Measurements from ENCODE around the gene TSPAN15.
"Not testable (repeated sequence)": the region's sequence is repeated elsewhere in the genome, so short reads cannot be mapped to it uniquely, and the experiment has no call there.

TSPAN15 gene

DNA sequence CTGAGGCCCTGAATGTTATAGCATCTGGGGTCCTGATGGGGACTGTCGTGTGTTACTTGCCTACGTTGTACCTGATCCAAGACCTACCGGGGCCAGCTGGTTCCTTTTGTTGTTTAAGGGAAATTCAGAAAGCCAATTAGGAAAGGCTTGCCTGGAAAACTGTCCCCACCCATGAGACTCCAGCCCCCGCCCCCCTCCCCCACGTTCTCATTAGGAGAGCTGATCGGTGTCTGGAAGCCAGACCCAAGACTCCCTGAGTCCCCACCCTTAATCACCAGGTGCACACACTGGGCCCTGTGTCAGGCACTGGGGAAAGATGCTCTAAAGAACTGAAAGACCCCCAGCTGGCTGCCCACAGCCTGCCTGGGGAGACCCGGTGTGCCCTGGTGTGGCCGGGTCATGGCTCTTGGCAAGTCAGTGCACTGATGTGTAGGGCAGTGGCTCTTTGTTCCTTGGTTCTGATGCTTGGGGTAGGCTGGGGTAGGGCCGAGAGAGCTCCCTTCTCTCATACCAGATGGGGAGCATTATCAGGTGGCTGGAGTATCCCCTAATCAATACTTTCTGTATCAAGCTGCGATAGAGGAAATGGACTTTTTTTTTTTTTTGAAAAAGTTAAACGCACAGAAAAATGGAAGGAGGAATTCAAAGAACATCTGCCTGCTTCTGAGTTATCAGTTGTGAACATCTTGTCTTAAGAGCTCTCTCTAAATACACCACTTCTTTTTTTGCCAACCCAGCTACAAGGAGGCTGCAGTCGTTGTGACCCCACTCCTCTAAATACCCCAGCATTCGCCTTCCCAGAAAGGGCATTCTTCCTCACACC, 16.9 kb downstream of the TSPAN15 start:
- no peak for DNase-seq

DNA sequence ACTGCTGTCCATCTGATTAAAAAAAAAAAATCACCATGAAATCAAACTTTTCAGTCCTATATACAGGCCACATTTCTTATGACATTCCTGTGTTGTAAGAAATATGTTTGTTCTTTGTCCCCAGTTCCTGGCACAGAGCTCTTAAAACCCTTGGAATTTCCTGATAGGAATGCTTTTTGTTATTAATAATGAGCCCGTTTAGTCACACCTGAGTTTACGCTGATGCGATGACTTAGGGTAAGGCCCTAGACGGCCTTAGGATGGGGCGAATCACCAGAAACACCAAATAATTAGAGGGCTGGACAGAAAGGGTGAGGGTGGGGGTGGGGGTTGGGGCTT, 17.5 kb downstream of the TSPAN15 start:
- no peak for DNase-seq

DNA sequence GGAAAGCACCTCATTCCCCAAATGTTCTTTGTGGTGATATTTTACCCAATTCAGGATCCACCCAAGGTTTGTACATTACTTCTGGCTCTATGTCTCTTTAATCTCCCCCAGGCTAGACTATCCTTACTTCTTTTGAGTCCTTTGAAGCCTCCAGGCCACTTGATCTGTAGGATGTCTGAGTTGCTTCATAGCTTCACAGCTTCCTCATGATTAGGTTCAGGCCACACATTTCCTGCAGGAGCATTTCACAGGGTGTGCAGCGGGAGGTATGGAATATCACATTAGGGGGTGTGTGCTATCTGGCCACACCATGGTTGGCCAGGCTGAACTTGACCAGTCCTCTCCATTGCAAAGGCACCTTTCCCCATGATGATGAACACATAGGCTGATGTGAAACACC, 18.7 kb downstream of the TSPAN15 start:
- no peak for DNase-seq

DNA sequence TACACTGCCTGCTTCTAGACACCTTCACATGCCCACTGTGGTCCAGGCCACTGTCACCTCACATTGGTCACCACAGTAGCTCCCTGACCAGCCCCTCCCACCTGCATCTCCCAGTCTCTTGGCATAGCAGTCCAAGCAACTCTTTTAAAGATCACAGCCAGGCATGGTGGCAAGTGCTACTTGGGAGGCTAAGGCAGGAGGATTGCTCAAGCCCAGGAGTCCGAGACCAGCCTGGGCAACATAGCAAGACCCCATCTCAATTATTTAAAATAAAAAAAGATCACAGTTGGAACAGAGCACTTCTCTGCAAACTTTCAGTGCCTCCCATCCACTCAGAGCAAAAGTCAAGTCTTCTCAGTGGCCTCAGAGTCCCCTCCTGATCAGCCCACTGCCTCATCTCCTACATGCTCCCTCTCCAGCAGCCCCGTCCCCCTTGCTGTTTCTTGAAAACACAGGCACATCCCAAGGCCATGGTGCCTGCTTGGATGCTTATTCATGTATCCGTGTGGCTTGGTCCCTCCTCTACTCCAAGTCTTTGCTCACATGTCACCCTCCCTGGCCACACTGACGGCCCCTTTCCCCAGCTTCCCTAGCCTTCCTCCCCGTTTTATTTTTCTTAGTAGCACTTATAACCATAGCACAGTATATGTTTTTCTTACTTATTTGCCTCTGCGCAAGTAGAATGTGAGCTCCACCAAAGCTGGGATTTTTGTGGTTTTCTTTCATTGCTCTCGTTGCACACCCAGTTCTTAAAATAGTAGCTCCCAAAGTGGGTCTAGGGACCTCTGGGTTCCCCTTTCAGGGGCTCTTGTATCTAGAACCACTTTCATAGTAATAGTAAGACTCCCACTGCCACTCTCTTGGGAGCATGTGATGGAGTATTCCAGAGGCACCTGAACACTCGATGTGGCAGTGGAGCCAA, 19.5 kb downstream of the TSPAN15 start:
- no peak for DNase-seq

DNA sequence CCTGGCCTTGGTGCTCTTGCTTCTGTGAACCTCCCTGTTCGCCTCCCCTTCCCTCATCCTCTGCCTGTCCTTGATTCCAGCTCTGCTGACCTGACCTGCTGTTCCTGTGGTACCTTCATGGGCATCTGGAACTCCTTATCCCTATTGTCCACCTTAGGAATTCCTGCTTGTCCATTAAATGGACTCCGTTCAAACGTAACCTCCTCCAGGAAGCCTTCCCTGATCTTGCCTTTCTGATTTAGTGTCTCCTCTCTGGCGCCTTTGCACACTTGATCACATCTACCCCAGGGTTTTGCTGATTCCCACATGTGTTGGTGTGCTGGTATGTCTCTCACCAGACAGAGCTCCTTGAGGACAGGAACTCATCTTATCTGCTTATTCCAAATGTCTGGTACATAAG, 20.9 kb downstream of the TSPAN15 start:
- DNase-seq: no peak

DNA sequence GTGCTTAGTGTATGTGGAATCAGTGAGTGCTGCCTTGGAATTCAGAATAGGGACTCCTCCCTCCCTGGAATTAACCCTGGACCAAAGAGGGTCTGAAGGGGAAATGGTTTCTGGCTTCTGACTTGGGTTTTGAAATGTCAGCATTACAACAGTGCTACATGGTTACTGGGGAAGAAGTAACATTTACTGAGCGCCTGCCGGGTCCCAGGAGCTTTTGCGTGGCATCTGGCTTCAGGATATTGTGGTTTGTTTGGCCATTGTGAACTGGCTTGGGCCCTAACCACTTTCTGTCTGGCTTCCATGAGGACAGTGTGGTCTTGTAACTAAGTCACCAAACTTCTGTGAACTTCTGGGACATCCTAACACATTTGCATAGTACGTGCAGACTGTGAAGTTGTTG, 21.3 kb downstream of the TSPAN15 start:
- DNase-seq: no peak

DNA sequence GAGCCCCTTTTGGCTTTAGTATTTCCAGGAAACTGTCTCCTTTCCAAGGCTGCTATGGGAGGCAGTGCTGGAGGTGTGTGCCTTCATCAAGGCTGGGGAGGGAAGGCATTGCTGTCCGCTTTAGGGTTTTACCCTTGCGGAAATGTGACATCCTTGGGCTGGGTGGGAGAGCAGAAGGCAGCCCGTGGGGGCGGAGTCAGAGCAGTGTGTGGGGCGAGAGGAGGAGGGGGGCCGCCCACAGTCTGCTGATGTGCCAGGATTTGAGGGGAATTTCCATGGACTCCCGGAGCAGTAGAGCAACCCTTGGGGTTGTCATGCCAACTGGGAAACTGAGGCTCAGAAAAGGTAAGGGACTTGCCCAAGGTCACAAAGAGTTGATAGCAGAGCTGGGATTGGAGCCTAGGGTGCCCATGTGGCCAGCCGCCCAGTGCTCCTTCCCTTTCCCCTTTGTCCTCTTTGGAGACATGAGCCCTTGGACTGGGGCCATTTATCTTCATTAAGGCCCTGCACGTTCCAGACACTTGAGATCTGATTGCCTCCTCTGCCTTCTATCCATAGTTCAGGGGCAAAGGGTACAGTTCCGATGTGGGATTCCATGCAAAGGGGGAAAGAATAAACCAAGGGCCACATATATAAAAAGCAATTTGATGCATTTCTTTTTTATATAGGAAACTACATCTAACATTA, 22.2 kb downstream of the TSPAN15 start:
- no peak for DNase-seq

DNA sequence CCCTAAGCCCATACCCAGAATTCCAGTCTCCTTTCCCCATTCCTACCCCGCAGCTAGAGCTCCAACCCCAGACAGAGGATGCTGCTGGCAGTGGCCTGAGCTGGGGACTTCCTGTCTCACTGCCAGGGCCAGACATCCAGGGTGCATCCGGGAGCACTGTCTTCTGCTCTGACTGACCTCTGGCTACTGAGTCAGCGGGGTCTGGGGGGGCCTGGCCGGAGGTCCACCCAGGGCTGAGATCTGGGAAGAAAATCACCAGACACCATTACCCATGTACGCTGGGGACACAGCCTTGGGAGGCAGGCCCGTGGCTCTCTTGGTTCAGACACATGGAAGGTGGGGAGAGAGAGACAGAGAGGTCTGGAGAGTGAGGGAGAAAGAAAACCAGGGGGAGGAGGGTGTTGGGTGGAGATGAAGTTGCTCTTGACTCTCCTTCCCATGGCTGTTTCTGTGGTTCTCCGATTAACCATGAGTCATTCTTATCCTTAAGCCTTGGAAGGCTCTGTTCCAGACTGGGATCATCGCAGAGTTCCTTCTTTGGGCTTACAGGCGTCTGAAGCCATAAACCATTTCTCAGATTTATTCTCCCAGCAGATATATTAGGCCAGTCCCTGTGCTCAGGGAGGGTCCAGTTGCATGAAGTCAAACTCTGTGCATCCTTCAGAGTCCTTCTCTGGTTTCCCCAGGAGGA, 23.6 kb downstream of the TSPAN15 start:
- DNase-seq: no peak

DNA sequence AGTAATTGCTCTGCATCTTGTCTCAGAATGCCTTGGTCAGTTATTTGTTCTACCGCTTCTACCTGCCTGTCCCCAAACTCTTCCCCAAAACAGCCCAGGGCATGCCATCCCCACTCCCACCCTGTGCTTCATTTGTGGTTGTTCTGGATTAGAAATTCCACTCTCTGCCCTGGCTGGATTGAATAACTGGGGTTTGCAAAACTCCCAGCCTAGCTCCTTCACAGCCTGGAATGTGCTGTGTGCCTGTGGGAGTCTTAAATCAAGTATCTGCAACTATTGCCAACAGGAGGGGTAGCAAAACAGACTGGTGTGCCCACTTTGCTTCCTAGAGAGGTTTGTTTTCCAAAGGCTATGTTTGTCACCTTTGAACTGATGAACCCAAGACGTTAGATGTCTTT, 24.2 kb downstream of the TSPAN15 start:
- DNase-seq: no peak

DNA sequence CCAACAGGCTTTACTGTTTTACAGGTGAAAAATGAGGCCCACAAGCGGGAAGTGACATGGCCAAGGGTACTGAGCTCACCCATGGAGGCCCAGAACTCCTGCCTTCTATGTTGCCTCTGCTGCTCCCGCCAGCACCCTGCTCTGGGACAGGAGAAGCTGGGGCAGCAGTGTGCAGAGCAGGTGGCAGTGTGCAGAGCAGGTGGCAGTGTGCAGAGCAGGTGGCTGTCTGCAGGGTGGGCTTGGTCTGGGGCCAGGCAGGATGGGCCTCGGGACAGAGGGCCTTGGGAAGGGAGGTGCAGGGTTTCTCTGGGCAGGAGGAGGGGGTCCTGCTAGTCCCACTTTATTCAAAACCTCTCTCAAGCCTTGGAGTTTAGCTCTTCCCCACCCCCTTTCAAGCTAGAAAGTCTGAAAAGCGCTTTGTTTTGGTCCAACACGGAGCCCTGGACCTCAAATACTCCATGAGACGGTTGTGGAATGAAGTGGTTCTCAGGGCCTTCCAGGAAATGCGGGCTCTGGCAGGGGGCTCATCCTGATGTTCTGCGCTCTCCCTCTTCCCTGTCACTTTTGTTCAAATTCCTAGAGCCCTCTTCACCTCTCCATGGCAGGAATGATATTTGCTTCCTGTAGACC, 26.8 kb downstream of the TSPAN15 start:
- no peak for DNase-seq

DNA sequence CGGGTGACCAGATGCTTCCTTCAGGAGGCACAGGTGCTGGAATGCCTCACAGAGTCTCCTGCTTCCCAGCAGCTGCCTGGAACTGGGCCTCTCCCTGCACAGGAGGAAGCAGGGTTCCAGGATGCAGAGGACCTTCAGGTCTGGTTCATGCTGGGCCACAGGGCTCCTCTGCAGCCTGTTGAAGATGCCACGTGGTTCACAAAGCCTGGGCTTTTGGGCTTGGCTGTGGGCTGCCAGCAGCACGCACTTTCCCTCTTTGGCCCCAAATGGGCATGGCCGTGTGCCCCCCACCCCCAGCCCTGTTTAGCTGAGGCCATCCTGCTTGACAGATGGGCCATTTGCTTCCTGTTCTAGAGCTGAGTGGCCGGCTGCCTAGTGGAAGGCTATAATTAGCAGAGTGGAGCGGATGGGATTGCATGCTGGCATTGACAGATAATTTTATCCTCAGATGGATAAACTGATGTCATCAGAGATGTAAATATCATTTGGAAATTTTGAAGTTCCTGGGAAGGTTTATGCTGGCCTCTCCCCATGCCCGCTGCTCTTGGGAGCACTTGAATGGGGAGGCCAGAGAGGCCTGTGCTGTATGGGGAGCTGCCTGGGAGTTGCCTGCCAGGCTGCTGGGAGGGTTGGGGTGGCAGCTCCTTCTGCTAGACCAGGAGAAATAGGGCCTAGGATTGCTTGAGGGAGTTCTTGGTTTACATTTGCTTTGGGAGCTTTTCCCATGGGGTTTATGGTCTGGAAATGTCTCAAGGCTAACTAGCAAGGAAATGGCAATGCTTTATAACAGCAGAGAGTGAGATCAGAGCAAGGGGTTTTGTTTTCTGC, 28.2 kb downstream of the TSPAN15 start:
- DNase-seq: no peak

DNA sequence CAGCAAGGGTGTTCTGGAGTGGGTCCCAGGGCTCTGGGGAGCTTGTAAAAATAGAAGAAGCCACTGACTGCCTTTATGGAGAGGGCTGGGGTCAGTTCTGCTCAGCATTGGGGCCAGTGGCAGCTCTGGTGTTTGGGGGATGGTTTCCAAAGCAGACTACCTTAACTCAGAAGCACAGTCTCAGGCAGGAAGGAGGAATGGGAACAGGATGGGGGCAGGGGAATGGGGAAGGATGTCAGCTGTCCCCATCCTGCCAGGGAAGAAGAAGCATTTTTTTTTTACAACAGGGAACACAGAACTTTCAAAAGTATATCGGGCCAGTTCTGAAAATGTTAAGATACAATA, 28.8 kb downstream of the TSPAN15 start:
- DNase-seq: no peak

DNA sequence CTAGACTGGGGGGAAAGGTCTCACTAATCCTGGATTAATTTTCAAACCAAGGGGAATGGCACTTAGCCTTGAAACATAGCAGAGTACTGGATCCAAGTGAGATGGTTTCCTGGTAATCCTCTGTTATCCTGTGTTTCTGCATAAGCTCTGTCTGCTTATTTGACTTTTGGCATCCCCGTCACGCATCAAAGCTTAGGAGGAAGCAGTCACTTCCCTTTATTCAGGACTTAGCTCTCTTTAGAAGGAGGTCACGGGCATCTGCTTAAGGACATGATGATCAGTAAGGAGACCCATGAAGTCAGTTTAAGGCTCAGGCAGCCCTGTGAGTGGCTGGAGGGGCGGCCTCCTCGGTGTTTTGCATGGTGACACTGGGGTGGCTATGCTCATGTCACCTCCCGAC, 30.0 kb downstream of the TSPAN15 start:
- DNase-seq: no peak

DNA sequence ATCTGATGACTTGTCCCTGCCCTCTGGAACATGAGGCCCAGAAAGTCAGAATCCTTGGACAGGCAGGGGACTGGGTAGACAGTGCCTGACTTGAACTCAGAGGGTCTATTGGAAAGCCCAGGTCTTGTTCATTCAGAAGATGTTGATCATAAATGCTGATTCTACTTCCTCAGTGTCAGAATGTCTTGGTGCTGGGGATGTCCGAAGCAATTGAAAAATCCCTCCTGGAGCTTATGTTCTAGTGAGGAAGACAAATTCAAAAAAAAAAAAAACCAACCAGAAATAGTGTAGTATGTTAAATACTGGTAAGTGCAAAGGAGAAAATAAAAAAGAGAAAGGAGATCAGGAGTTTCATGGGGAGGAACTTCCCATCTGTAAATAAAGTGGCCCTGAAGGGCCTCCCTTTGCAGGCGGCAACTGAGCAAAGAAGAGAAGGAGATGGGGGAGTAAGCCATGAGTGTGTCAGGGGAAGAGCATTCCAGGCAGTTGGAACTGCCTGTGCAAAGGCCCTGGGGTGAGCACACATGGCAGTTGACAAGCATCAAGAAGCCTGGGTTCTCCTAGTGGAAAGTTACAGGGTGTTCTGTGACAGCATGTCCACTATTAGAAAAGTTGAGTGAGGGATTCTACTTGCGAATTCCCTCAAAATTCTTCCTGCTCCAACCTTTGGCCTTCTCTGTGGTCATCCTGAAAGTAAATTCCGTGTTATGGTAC, 30.7 kb downstream of the TSPAN15 start:
- no peak for DNase-seq

DNA sequence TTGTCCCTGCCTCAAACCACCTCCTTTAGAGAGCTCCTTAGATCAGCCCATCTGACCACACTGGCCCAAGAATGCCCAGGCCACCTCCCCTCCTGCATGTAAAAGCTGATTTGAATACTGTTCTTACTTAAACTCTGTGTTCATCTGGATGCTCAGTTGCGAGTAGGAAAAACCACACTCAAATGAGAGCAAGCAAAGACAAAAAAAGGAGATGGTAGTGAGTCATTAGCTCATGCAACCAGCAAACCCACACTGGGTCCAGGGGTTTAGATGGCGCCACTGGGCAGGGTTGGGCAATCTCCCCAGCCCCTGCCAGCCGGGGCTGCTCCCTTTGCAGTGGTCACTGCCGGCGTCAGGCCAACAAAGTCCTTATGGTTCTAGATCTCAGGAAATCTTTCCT, 32.7 kb downstream of the TSPAN15 start:
- no peak for DNase-seq

DNA sequence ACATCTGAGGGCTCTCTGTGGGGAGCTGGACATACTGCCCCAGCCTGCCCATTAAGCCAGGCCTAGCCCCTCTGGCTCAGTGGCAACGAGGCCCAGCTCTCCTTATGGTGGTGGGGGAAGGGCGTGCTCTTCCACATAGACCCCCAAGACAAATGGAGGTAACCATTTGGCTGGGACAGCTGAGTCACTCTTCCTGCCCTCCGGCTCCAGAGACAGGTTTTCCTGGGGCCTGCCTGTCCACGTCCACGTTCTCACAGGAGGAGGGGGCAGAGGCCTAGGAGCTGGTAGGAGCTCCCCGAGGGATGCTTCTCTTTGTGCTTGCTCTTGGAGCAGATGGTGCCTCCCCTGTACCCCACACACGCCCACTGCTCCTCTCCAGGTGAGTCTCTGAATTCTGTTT, 33.5 kb downstream of the TSPAN15 start:
- DNase-seq: no peak

DNA sequence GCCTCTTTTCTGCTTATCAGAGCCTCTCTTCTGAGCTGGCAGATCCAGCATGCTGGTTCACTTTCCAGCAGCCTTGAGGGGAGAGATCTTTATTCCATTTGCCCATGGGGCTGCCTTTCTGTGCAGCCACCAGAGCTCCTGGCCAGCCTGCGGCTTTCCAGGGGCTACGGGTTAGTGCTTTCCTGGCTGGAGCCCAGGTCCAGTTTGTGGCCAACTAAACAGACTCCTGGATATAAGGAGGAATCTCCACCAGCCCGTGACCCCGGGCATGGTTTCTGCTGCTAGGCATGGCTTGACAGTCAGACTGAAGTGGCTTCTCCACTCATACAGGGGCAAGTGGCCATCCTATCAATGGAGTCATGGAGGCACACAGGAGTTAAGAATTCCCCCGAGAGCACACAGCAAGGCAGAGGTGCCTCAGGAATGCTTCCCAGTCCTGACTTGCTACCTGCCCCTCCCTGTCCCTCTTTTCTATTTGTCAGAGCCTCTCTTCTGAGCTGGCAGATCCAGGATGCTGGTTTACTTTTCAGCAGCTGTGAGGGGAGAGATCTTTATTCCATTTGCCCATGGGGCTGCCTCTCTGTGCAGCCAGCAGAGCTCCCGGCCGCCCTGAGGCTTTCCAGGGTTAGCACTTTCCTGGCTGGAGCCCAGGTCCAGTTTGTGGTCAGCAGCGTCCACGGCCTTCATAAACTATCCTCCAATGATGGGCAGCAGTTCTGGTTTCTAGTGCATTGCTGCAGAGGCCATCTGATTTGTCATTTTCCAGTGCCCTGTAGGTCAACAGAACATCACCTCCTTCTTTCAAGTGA, 35.9 kb downstream of the TSPAN15 start:
- DNase-seq: no peak

DNA sequence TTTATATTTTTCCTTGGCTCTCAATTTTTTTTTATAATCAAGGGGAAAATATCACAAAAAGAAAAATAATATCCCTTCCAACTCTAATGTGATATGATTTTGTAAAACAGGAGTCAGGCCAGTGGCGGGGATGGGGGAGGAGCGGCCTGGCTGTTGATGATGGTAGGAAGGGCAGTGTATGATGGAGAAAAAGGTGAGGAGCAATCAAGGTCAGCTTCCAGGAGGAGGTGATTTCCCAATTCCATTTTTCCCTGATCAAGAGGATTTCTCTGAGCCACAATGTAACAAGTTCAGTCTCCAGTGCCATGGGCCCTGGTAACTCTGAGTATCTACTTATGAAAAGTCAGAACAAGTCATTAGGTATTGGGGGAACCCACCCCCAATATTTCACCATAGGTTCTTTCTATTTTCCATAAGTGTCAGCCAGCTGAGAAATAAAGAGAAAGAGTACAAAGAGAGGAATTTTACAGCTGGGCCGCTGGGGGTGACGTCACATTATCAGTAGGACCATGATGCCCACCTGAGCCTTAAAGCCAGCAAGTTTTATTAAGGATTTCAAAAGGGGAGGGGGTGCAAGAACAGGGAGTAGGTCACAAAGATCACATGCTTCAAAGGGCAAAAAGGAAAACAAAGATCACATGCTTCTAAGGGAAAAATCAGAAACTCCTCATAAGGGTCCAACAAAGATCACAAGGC, 37.0 kb downstream of the TSPAN15 start:
- DNase-seq: not testable (repeated sequence)

DNA sequence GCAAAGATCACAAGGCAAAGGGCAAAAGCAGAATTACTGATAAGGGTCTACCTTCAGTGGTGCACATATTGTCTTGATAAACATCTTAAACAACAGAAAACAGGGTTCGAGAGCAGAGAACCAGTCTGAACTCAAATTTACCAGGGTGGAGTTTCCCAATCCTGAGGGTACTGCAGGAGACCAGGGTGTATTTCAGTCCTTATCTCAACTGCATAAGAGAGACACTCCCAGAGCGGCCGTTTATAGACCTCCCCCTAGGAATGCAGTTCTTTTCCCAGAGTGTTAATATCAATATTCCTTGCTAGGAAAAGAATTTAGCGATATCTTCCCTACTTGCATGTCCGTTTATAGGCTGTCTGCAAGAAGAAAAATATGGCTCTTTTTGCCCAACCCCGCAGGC, 37.6 kb downstream of the TSPAN15 start:
- DNase-seq: not testable (repeated sequence)

Data from cortex of kidney (tissue), 1 donor.